Measurements from ENCODE around the gene PLCH1. TPM values are rescaled to one million over a fixed set of nuclear protein-coding genes. Genes with fewer than 3 reads are reported as not detected.

The PLCH1 gene
- total and polyA plus RNA-seq, 10 of the 15 experiments (the other 5 are each of a cell fraction or from before 2014, with no cell fraction given), result 0.03 to 0.22 (median 0.04) TPM; not detected in 5

- TF ChIP-seq NR2F1 (conservative IDR thresholded peaks at IDR 0.05), result 0 out of 2 replicates have a peak, but pooled peaks have one; percentile 46
- no peak for TF ChIP-seq CEBPZ (IDR thresholded peaks at IDR 0.05; ENCODE audit: low read depth, low read length)
- TF ChIP-seq CUX1 (IDR thresholded peaks at IDR 0.05; ENCODE audit: insufficient replicate concordance, low read depth, low read length), result no peak
- no peak for TF ChIP-seq MTA3 (IDR thresholded peaks at IDR 0.05; ENCODE audit: borderline replicate concordance, low read length)
- TF ChIP-seq RUNX3 (IDR thresholded peaks at IDR 0.05; ENCODE audit: low read length), result 0 out of 2 replicates have a peak, but pooled peaks have one; percentile 8
- peak; percentile 78 for TF ChIP-seq SPI1 (IDR thresholded peaks at IDR 0.05; ENCODE audit: borderline replicate concordance, insufficient read depth, low read depth, low read length)
- TF ChIP-seq IRF5 (IDR thresholded peaks at IDR 0.05; ENCODE audit: borderline replicate concordance), result no peak
- TF ChIP-seq ZNF207 (IDR thresholded peaks at IDR 0.05; ENCODE audit: borderline replicate concordance), result no peak
- no peak for TF ChIP-seq MEF2A (IDR thresholded peaks at IDR 0.05; ENCODE audit: insufficient read depth, low read depth, low read length)
- no peak for TF ChIP-seq PBX3 (IDR thresholded peaks at IDR 0.05; ENCODE audit: insufficient replicate concordance, low read depth, low read length)
- no peak for TF ChIP-seq CREB1 (IDR thresholded peaks at IDR 0.05; ENCODE audit: low read depth)
- no peak for TF ChIP-seq SMAD1 (IDR thresholded peaks at IDR 0.05; ENCODE audit: low read depth, partially characterized antibody)
- TF ChIP-seq NBN (IDR thresholded peaks at IDR 0.05), result no peak
- TF ChIP-seq NFYB (IDR thresholded peaks at IDR 0.05; ENCODE audit: insufficient read depth, low read depth, low read length), result 0 out of 2 replicates have a peak, but pooled peaks have one; percentile 10
- peak; percentile 78 for TF ChIP-seq TCF12 (IDR thresholded peaks at IDR 0.05; ENCODE audit: low read depth, low read length)
Measured at GRCh38 chr3:155519078-155519477, 225.8 kb downstream of the PLCH1 start (continued).
